ENCODE measurements around the gene TMEM116.

- no peak for TF ChIP-seq CTCF (IDR thresholded peaks at IDR 0.05)
- no peak for TF ChIP-seq POLR2A (IDR thresholded peaks at IDR 0.05)
Measured at GRCh38 chr12:111905502-111905901, 107.5 kb downstream of the TMEM116 start.
